Posterior cingulate gyrus (tissue), 11 donors: Measurements from ENCODE around the gene DLG2.
"Not testable (repeated sequence)": the region's sequence is repeated elsewhere in the genome, so short reads cannot be mapped to it uniquely, and the experiment has no call there.

Source experiments
- DNase-seq, 10 donors: peaks; one replicate each; pipeline versions ENCODE4 v3.0.0 to v3.0.0-alpha.2; 2020 to 2021; ENCODE audit warnings: mixed read lengths in 3 of 10
- intact Hi-C: fragments of 100-400 bp; cut with DNase I; formaldehyde crosslinking; loops from one replicate; pipeline ENCODE4 v1.15.1; 2023

Gene DLG2

GRCh38 chr11:85647604-85648299 is 20.6 kb upstream of the DLG2 start, which contains the start of gene TMEM126A:
TMEM126A (plus strand) TSS chr11:85647967; CDS start chr11:85650256, 2,289 bp downstream.
- intact Hi-C loops = loop anchor here (2.0 kb wide), 2 partner anchors 17 to 19 kb away; partner anchors contain the start of genes CREBZF and TMEM126B
- peak; percentile 83 to 98 (median 90) for DNase-seq

GRCh38 chr11:85647078-85647477 is 19.9 kb upstream of the DLG2 start:
- peak in 1 of 10 donors; percentile 72 for DNase-seq
- intact Hi-C loops = loop anchor here (2.0 kb wide), 2 partner anchors 18 kb away; partner anchors contain the start of genes CREBZF and TMEM126B

GRCh38 chr11:85643191-85643614 is 16.1 kb upstream of the DLG2 start:
- intact Hi-C loops = no loop called here
- no peak for DNase-seq

GRCh38 chr11:85634747-85635146 is 7.6 kb upstream of the DLG2 start:
- intact Hi-C loops = no loop called here
- DNase-seq = no peak

GRCh38 chr11:85628771-85629341 is 1.7 kb upstream of the DLG2 start:
- intact Hi-C loops = loop anchor here (1.0 to 2.0 kb wide), 2 partner anchors 18 to 35 kb away; partner anchors contain the start of gene TMEM126A

GRCh38 chr11:85627998-85628770 is 1.0 kb upstream of the DLG2 start, which contains the start of gene TMEM126B:
TMEM126B (plus strand) TSS chr11:85628593; CDS start chr11:85628608, 15 bp downstream.
- intact Hi-C loops = loop anchor here (1.0 to 2.0 kb wide), 2 partner anchors 19 to 36 kb away; partner anchors contain the start of gene TMEM126A
- DNase-seq = peak; percentile 97 to 100 (median 98)

More at GRCh38 chr11:85628771-85629341, 1.7 kb upstream of the DLG2 start:
- no peak for DNase-seq

- intact Hi-C loops = no loop called here
These were observed 648 bp downstream of the DLG2 start for GRCh38 chr11:85626496-85626895.

GRCh38 chr11:85620256-85620655 is 6.9 kb downstream of the DLG2 start:
- intact Hi-C loops = no loop called here
- DNase-seq = no peak

More at GRCh38 chr11:85626496-85626895, 648 bp downstream of the DLG2 start:
- no peak for DNase-seq

GRCh38 chr11:85619499-85619898 is 7.6 kb downstream of the DLG2 start:
- intact Hi-C loops = no loop called here
- no peak for DNase-seq

GRCh38 chr11:85611643-85612042 is 15.5 kb downstream of the DLG2 start:
- intact Hi-C loops, DNase-seq: not testable (repeated sequence)

GRCh38 chr11:85609286-85609685 is 17.9 kb downstream of the DLG2 start:
- intact Hi-C loops = not testable (repeated sequence)

GRCh38 chr11:85608621-85609020 is 18.5 kb downstream of the DLG2 start:
- DNase-seq, intact Hi-C loops: not testable (repeated sequence)

More at GRCh38 chr11:85609286-85609685, 17.9 kb downstream of the DLG2 start:
- peak in 1 of 10 donors; percentile 38 for DNase-seq

GRCh38 chr11:85606237-85606636 is 20.9 kb downstream of the DLG2 start:
- intact Hi-C loops, DNase-seq: not testable (repeated sequence)

GRCh38 chr11:85603220-85603619 is 23.9 kb downstream of the DLG2 start:
- intact Hi-C loops = no loop called here
- DNase-seq = no peak

GRCh38 chr11:85602526-85603213 is 24.5 kb downstream of the DLG2 start:
- no peak for DNase-seq
- intact Hi-C loops = no loop called here

GRCh38 chr11:85599083-85599482 is 28.1 kb downstream of the DLG2 start:
- DNase-seq = no peak
- intact Hi-C loops = loop anchor here (5.0 kb wide), 1 partner anchor 63 kb away; no protein-coding TSS in a partner anchor

- no peak for DNase-seq
- intact Hi-C loops = loop anchor here (5.0 kb wide), 1 partner anchor 65 kb away; no protein-coding TSS in a partner anchor
These were observed 30.3 kb downstream of the DLG2 start for GRCh38 chr11:85596886-85597285.

- intact Hi-C loops = loop anchor here (5.0 kb wide), 1 partner anchor 67 kb away; no protein-coding TSS in a partner anchor
- DNase-seq = no peak
These were observed 31.8 kb downstream of the DLG2 start for GRCh38 chr11:85595285-85595884.

GRCh38 chr11:85590848-85591483 is 36.2 kb downstream of the DLG2 start:
- no peak for DNase-seq
- intact Hi-C loops = loop anchor here (2.0 to 5.0 kb wide), 2 partner anchors 790 to 1034 kb away; no protein-coding TSS in a partner anchor
